Subcutaneous abdominal adipose tissue (tissue), 5 donors: ENCODE results near the gene TRPM6.
"Not testable (repeated sequence)": the region's sequence is repeated elsewhere in the genome, so short reads cannot be mapped to it uniquely, and the experiment has no call there.

ENCODE experiments used
- H3K27ac ChIP-seq: one replicate; pipeline ENCODE4 v1.7.0; 2013; ENCODE audit warnings: low read depth, mild to moderate bottlenecking, inconsistent platforms, low read length, moderate library complexity
- H3K27me3 ChIP-seq, 5 donors: one replicate each; pipeline ENCODE4 v1.7.0; 2013; ENCODE audit warnings: low read length in 5 of 5, inconsistent platforms in 1 of 5; ENCODE audit not compliant: control insufficient read depth in 5 of 5, insufficient read depth in 4 of 5
- H3K36me3 ChIP-seq, 5 donors: one replicate each; pipeline ENCODE4 v1.7.0; 2013; ENCODE audit warnings: low read length in 5 of 5; ENCODE audit not compliant: control insufficient read depth in 5 of 5, insufficient read depth in 5 of 5
- H3K4me1 ChIP-seq, 5 donors: one replicate each; pipeline ENCODE4 v1.7.0; 2013; ENCODE audit warnings: low read length in 5 of 5, mild to moderate bottlenecking in 3 of 5, moderate library complexity in 1 of 5; ENCODE audit not compliant: control insufficient read depth in 5 of 5, insufficient read depth in 5 of 5
- H3K4me3 ChIP-seq, 5 donors: one replicate each; pipeline ENCODE4 v1.7.0; 2013; ENCODE audit warnings: low read length in 5 of 5, low read depth in 1 of 5
- H3K9ac ChIP-seq, 5 donors: one replicate each; pipeline ENCODE4 v1.7.0; 2013; ENCODE audit warnings: low read length in 5 of 5, mild to moderate bottlenecking in 4 of 5, moderate library complexity in 3 of 5
- H3K9me3 ChIP-seq, 5 donors: one replicate each; pipeline ENCODE4 v1.7.0; 2013; ENCODE audit warnings: low read length in 5 of 5; ENCODE audit not compliant: control insufficient read depth in 5 of 5
- donor health status: healthy.
- donor health status: healthy.
- donor health status: healthy.
- donor health status: healthy.
- donor health status: healthy.

Gene TRPM6

GRCh38 chr9:74887041-74887980 is at the start of gene TRPM6:
TSS of gene TRPM6 (minus strand) at chr9:74887921. CDS start at chr9:74887856, 65 bp downstream.
- peak within 1 kb of the TSS in 3 of 5 donors; percentile 33 to 73 (median 73) for H3K9ac ChIP-seq

DNA sequence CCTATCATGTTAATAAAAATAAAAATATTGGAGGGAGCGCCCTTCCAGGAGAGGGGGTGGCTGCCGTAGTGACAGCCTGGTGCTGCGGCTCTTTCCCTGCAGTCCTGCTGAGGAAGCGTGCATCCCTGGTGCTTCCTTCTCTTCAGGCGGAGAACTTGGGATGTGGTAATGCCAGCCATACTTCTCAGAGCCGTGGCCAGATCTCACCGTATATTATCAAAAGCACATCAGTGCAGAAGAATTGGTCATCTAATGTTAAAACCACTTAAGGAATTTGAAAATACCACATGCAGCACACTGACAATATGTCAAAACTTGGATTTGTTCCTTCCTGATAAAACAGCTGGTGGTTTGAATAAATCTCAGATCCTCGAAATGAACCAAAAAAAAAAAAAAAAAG is 47.3 kb upstream of the TRPM6 start:
- Histone ChIP-seq H3K4me3 (no peak overlapping the region), H3K4me1 (no peaks in the 10 kb centered on the region), H3K27ac (no peak overlapping the region), H3K9ac (no peak overlapping the region), H3K36me3 (no peaks in the 10 kb centered on the region), H3K9me3 (peaks cover 0 to 9% (median 5%) of the 10 kb centered on the region in 5 donors), H3K27me3 (no peaks in the 10 kb centered on the region)

More at GRCh38 chr9:74887041-74887980, at the start of gene TRPM6:
- peaks cover 0 to 4% (median 0%) of the 10 kb centered on the region in 5 donors for H3K9me3 ChIP-seq
- H3K27ac ChIP-seq, result peak within 1 kb of the TSS; percentile 54
- H3K4me1 ChIP-seq, result peaks cover 2 to 16% (median 13%) of the 10 kb centered on the region in 5 donors
- no peaks in the 10 kb centered on the region for H3K36me3 ChIP-seq
- H3K27me3 ChIP-seq, result peaks cover 0 to 6% (median 0%) of the 10 kb centered on the region in 5 donors
- peak within 1 kb of the TSS; percentile 62 to 68 (median 66) for H3K4me3 ChIP-seq

GRCh38 chr9:74921737-74922136 is 34.0 kb upstream of the TRPM6 start:
- Histone ChIP-seq H3K27me3 (no peaks in the 10 kb centered on the region), H3K4me3 (no peak overlapping the region), H3K4me1 (no peaks in the 10 kb centered on the region), H3K27ac (no peak overlapping the region), H3K36me3 (no peaks in the 10 kb centered on the region), H3K9ac (no peak overlapping the region), H3K9me3 (no peaks in the 10 kb centered on the region)

GRCh38 chr9:74920944-74921626 is 33.4 kb upstream of the TRPM6 start:
- Histone ChIP-seq H3K27me3 (no peaks in the 10 kb centered on the region), H3K27ac (no peak overlapping the region), H3K4me3 (no peak overlapping the region), H3K9me3 (no peaks in the 10 kb centered on the region), H3K4me1 (no peaks in the 10 kb centered on the region), H3K9ac (no peak overlapping the region), H3K36me3 (no peaks in the 10 kb centered on the region)

DNA sequence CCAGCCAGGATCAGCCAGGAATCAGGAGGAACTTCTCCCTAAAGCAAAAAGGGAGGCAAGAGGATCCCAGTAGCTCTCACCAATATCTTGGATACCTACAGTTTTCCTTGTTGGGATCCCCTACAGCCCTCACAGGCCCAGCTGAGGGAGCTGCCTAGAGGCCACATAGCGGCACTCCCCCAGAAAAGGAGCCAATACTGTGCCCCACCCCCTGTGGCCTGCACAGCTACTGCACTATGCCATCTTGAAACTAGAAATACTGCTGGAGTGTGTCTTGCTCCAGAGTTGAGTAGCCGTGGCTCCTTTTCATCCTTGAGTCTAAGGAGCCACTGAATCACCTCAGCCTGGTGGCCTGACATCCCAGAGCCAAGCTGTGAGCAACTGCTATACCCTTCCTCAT is 22.3 kb upstream of the TRPM6 start:
- H3K9ac ChIP-seq, result no peak overlapping the region
- no peaks in the 10 kb centered on the region for H3K36me3 ChIP-seq
- no peaks in the 10 kb centered on the region for H3K27me3 ChIP-seq
- no peak overlapping the region for H3K4me3 ChIP-seq
- H3K27ac ChIP-seq, result no peak overlapping the region
- no peaks in the 10 kb centered on the region for H3K4me1 ChIP-seq
- H3K9me3 ChIP-seq, result peaks cover 0 to 10% (median 3%) of the 10 kb centered on the region in 5 donors

GRCh38 chr9:74908665-74909064 is 20.9 kb upstream of the TRPM6 start:
- H3K27ac ChIP-seq, result no peak overlapping the region
- H3K9ac ChIP-seq, result no peak overlapping the region
- no peaks in the 10 kb centered on the region for H3K36me3 ChIP-seq
- no peak overlapping the region for H3K4me3 ChIP-seq
- H3K4me1 ChIP-seq, result no peaks in the 10 kb centered on the region
- H3K27me3 ChIP-seq, result no peaks in the 10 kb centered on the region
- peaks cover 0 to 10% (median 3%) of the 10 kb centered on the region in 5 donors for H3K9me3 ChIP-seq

DNA sequence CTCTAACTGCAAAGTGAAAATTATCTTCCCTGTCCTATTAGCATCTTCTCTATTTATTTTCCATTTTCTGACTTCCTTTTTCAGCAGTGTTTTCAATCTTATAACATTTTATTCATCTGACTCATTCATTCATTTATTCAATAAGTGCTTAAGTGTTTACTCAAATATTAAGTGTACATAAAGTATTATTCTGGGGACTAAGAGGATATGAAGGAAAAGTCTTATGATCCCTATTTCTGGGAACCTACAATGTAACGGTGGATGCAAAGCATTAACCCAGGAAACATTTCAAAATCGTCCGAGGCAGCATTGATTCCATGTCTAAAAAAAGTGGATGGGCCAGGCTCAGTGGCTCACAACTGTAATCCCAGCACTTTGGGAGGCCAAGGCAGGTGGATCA is 19.4 kb upstream of the TRPM6 start:
- H3K4me3 ChIP-seq, result no peak overlapping the region
- H3K36me3 ChIP-seq, result no peaks in the 10 kb centered on the region
- H3K9ac ChIP-seq, result no peak overlapping the region

GRCh38 chr9:74901001-74901400 is 13.3 kb upstream of the TRPM6 start:
- no peaks in the 10 kb centered on the region for H3K9me3 ChIP-seq
- no peaks in the 10 kb centered on the region for H3K4me1 ChIP-seq
- no peaks in the 10 kb centered on the region for H3K36me3 ChIP-seq
- H3K4me3 ChIP-seq, result no peak overlapping the region
- H3K9ac ChIP-seq, result no peak overlapping the region
- no peak overlapping the region for H3K27ac ChIP-seq
- H3K27me3 ChIP-seq, result peaks cover 0 to 3% (median 0%) of the 10 kb centered on the region in 5 donors

More for the DNA sequence above, 19.4 kb upstream of the TRPM6 start:
- Histone ChIP-seq H3K9me3 (peaks cover 0 to 3% (median 0%) of the 10 kb centered on the region in 5 donors), H3K27me3 (no peaks in the 10 kb centered on the region), H3K4me1 (no peaks in the 10 kb centered on the region), H3K27ac (no peak overlapping the region)

- not testable (repeated sequence) for H3K27ac ChIP-seq, H3K9me3 ChIP-seq, H3K36me3 ChIP-seq, H3K27me3 ChIP-seq, H3K9ac ChIP-seq, H3K4me3 ChIP-seq
- peaks cover 2 to 16% (median 13%) of the 10 kb centered on the region in 5 donors for H3K4me1 ChIP-seq
These were observed 728 bp upstream of the TRPM6 start for GRCh38 chr9:74888449-74888848.

GRCh38 chr9:74887981-74888370 is 255 bp upstream of the TRPM6 start:
- Histone ChIP-seq H3K36me3 (no peaks in the 10 kb centered on the region), H3K4me3 (peak overlapping the region in 4 of 5 donors; percentile 63 to 68 (median 66)), H3K9me3 (peaks cover 0 to 3% (median 0%) of the 10 kb centered on the region in 5 donors), H3K27ac (peak overlapping the region; percentile 54), H3K9ac (peak overlapping the region in 1 of 5 donors; percentile 73), H3K4me1 (peaks cover 2 to 16% (median 13%) of the 10 kb centered on the region in 5 donors), H3K27me3 (peaks cover 0 to 6% (median 3%) of the 10 kb centered on the region in 5 donors)
